ENCODE results near the gene KAT6B. TPM values are rescaled to one million over a fixed set of nuclear protein-coding genes. Genes with fewer than 3 reads are reported as not detected.

The KAT6B gene
- total RNA-seq, 4 donors from 2014 or later = 45.6 to 48.9 (median 47.5) TPM

DNA sequence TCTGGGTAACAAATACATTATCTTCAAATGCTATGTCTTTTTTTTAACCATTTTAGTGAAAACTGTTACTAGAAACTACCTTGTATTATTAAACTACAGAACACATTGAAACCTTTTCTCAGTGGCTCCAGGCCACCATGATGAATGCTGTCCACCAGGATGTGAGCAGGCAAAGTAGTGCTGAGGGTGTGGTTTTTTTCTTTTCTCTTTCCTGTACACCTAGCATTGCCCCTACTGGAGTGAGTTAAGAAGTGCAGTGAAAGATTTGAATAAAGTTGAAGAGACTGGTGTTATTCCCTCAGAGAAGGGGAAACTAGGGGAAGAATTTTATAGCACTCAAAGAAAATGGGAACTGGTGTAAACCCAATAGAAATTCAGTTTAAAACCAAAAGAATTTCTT, 165.0 kb downstream of the KAT6B start:
- TF ChIP-seq, protein P1, sequence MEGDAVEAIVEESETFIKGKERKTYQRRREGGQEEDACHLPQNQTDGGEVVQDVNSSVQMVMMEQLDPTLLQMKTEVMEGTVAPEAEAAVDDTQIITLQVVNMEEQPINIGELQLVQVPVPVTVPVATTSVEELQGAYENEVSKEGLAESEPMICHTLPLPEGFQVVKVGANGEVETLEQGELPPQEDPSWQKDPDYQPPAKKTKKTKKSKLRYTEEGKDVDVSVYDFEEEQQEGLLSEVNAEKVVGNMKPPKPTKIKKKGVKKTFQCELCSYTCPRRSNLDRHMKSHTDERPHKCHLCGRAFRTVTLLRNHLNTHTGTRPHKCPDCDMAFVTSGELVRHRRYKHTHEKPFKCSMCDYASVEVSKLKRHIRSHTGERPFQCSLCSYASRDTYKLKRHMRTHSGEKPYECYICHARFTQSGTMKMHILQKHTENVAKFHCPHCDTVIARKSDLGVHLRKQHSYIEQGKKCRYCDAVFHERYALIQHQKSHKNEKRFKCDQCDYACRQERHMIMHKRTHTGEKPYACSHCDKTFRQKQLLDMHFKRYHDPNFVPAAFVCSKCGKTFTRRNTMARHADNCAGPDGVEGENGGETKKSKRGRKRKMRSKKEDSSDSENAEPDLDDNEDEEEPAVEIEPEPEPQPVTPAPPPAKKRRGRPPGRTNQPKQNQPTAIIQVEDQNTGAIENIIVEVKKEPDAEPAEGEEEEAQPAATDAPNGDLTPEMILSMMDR (IDR thresholded peaks at IDR 0.05; ENCODE audit: low read depth) = no peak

GRCh38 chr10:74992068-74992467, 165.7 kb downstream of the KAT6B start:
- TF ChIP-seq, protein P1 (IDR thresholded peaks at IDR 0.05; ENCODE audit: low read depth) = no peak

- TF ChIP-seq, protein P1 (IDR thresholded peaks at IDR 0.05; ENCODE audit: low read depth) = no peak
Observed at GRCh38 chr10:74993649-74994048, 167.2 kb downstream of the KAT6B start.

DNA sequence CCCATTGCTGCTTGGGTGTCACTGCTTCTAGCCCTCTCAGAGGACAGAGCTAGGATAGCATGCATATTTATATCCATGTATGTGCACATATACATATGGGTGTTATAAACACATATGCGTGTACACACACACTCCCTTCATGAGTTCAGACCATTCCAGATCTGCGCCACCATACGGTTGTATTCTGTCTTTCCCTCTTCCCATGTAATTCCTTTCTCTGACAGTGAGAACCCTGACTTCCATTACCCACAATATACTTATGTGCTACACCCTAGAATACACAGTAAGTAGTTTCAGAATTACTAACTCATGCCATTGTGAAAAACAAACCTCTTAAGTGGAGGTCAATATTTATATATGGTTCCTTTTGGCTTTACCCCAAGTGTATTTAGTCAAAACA, 168.5 kb downstream of the KAT6B start:
- TF ChIP-seq, protein P1 (IDR thresholded peaks at IDR 0.05; ENCODE audit: low read depth) = no peak

DNA sequence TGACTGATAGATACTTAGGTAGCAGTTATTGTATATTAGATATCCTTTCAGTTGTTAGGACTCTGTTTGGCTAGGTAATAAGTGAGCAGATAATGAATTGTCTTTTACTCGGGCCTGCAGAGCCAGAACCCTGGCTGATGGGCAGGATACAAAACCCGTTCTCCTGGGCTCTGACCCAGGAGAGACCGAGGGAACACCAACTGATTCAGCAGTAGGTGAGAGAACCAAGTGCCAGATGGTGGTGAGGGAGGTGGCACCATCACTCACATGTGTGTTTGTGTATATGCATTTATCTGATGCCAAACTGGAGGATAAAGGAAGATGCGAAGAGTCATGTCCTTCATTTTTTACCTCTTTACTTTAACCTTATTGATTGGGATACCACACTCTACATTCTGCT, 169.4 kb downstream of the KAT6B start:
- TF ChIP-seq, protein P1 (IDR thresholded peaks at IDR 0.05; ENCODE audit: low read depth) = no peak

GRCh38 chr10:74997163-74997562, 170.8 kb downstream of the KAT6B start:
- TF ChIP-seq, protein P1 (IDR thresholded peaks at IDR 0.05; ENCODE audit: low read depth) = no peak

GRCh38 chr10:75000748-75001321, 174.4 kb downstream of the KAT6B start:
- TF ChIP-seq, protein P1 (IDR thresholded peaks at IDR 0.05; ENCODE audit: low read depth) = no peak

Data from subcutaneous adipose tissue (tissue), 4 donors.